ENCODE results near the gene SORCS2.

The SORCS2 gene

DNA sequence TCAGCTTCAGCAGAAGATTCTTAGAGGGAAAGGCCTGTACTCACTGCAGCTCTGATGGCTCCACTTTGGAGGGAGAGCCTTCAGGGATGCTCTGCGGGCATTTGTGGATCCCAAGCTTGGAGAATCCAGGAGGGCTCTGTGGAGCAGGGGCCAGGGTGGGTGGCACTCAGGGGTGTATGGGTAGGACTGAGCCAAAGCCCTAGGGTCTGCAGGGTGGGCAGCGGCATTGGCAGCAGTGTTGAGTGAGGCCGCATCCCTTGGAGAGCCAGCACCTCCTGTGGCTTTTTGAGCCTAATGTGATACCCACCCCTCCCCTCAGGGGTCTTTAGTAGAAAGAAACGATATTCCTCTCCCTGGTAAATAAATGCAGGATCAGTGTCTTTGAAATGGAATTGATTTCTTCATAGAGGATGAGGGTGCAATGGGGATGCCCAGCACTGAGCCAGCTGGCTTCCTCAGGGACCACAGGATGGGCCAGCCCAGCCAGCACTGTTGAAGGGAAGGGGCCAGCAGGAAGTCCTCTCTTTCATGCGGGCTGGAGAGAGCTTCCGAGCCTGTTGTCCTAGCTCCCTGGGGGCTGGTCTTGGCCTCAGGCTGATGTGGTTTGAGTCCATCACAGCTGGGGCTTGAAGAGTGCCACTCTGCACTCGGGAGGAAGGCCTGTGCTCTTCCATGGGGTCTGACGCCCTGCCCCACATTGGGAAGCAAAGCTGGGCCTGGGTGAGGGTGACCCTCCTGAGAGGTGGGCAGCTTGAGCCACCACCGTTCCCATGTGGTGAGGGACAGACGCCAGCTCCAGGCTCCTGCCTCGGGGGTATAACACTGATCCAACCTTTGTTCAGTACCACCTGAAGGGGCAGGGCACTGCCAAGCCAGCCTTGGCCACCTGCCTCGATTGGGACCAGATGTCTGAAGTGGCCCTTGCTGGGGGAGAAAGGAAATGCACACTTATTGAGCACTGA is 192.9 kb downstream of the SORCS2 start:
- no peak for DNase-seq

DNA sequence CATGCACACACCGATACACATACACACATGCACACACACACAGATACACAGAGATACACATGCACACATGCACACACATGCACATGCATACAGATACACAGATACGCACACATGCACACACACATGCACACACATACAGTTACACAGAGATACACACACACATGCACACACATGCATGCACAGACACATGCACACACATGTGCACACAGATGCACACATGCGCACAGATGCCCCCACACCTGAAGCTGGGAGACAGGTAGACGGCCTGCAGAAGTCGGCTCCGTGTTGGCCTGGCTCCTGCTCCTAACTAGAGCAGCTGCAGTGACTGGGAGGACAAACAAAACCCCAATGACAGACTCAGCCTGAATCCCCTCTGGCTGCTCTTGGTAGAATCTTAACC is 195.6 kb downstream of the SORCS2 start:
- DNase-seq = no peak

DNA sequence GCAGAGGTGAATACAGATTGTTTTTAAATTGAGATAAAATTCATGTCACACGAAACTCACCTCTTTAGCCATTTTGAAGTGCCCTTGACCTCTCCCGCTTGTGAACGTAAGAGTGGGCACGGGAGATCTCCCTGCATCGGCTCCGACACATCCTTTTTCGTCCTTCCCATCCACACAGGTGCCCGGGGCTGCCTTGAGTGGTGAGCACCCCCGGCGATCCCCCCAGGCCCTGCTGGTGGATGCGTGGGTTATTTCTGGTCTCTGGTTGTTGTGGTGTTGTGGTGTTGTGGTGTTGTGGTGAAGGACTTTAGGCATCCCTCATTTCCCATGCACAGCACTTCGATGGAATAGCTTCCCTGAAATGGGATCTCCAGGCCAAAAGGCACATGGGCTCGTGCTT is 196.3 kb downstream of the SORCS2 start:
- DNase-seq = no peak

DNA sequence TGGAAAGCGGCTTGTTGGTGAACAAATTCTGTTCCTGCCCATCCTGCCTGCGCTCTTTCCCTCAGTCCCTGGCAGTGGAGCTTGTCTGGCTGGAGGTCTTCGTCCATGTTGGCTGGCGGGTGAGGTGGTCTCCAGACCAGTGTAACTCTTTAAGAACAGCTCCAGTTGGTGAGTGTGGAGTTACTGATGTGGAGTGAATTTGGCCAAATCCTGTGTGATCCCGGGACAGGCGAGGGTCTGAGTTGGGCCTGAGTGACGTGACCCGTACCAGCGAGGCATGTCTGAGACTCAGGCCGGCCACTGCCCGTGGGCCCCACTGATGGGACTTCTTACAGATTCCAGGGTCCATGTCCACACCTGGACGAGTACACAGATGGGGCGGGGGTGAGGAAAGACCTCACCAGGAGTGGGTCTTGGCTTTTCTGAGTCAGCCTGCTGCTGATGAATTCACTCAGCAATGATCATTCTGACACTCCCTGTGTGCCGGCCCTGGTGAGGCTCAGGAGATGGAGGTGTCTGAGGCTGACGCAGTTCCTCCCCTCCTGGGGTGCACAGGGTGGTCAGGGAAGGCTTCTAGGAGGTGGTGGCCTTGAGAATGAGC is 196.9 kb downstream of the SORCS2 start:
- no peak for DNase-seq

DNA sequence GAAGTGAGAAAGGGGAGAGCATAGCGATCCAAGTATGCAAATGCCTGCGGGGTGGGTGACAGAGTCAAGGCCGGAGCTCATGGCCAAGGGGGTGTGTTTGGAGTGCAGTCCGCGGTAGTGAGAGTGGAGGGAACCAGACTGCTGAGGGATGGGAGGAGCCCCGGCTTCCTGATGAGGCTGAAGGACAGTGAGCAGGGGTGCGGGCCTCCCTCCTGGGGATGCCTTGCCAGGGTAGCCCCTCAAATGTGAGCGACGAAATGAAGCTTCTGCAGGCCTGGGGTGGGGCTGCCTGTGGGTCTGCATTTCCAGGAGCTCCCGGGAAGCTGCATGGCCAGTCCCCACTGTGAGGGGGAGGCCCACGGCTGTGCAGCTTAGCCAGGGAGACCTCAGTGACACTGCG is 197.4 kb downstream of the SORCS2 start:
- DNase-seq = no peak

DNA sequence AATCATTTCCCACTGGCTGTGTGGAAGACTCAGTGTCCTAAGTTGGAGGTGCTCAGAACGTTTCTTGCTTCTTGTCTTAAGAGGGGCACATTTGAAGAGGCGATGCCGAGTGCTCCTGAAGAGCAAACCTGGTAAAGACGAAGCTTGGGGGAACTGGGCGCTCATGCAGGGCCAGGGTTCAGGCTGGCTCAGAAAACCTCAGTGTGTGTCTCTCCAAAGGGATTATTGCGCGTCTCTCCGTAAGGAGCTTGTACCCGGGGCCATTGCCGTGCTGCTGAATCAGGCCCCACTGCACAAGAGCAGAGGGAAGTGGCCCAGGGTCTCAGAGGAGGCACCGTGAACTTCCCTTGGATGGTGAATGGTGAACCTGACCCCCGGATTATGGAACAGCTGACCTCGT is 198.0 kb downstream of the SORCS2 start:
- DNase-seq = no peak

DNA sequence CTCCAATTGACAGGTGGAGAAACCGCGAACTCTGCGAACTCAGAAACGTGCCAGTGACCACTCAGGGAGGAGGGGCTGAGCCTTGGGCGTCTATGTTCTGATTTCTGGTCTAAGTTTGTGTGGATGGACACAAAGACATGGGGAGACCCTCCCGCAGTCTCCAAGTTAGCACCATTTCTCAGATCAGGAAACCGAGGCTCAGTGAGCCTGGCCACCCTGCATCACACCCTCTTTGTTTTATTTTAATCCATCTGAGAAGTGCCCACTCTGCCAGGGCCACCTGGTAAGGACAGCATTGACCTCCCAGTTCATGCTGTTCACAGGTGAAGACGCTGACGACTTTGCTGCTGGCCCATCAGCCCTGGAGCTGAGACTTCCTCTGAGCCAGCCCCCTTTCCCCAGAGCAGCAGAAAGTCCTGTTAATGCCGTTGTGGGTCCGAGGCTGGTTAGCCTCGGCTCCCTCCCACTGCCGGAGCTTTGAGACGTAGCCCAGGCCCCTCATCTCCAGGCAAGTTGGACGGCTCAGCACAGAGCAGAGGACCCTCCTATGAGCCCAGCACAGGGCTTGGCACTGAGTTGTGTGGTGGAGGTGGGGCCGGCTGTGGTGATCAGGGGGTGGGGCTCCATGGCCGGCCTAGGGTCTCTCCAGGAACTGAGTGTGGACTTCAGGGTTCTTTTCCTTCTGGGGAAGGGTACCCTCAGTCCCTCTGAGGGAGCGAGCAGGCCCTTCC is 198.7 kb downstream of the SORCS2 start:
- no peak for DNase-seq

DNA sequence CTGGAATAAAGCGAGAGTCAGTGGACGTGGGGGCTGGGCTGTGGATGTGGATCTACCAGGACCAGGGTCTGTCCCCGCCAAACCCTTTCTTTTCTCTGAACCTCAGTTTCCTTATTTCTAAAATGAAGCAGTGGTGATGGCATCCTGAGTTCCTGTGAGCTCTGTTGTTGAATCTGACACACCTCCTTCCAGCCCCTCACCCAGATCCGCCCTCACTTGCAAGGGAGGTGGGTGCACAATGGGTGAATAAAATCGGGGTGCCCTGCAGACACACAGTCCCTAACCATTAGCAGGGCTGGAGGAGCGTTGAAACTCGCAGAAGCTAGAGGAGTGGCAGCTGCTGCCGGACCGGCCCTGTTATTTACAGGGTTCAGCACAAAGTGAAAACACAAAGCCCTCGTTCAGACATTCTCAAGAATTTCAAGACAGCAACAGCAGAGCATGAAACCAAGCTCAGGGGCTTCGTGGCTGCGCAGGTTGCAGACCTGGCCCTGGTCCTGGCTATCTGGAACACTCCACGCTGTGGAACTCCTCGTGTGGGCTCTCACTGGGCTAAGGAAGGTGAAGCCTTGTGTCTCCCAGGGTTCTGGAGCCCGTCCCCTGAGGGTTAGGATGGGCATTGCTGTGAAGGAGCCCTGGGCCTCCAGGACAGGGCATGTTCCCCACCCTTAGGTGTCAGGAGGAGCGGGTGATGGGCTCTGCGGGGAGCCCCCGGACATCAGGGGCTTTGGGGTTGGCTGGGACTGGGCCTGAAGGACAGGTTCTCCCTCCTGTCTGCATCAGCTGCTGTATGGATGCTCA is 199.5 kb downstream of the SORCS2 start:
- no peak for DNase-seq

DNA sequence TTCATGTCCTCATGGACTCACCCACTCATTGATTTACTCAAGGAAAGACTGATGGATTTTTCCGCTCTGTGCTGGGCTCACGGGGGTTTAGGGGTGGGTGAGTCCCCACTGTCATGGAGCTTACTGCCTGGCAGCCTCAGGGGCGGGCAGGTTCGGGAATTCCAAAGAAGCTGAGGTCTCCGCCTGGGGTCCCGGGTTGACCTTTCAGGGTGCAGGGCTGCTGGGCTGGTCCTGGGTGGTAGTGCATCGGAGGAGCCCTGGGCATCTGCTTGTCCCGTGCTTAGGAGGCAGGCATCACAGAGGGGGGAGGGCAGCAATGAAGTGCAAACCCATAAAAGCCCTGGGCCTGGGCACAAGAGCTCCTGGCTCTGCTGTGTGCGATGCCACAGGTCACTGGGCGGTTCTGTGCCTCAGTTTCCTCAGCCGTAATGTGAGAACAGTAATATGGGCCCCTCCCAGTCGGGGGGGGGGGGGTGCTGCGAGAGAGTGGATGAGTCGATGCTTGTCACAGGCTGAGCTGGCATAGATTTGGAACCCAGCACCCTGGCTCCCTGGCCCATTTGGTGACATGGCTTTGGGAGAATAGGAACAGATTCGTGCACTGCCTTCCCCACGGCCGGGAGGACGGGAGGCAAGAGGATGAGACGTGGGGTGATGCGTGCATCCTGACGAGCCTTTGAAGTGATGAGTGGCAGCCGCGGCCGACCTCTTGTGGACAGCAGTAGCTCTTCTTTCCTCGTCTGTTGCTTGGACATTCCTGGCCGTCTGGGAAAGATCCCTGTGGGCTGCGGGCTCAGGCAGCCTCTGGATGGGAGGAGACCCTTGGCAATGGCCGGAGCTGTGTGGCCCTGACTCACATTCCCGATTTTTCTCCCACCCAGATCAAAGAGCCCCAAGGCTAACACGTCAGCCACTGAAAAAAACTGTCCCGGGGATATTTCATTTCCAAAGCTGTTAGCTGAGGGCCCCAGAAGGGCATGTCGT is 200.4 kb downstream of the SORCS2 start:
- DNase-seq = no peak

DNA sequence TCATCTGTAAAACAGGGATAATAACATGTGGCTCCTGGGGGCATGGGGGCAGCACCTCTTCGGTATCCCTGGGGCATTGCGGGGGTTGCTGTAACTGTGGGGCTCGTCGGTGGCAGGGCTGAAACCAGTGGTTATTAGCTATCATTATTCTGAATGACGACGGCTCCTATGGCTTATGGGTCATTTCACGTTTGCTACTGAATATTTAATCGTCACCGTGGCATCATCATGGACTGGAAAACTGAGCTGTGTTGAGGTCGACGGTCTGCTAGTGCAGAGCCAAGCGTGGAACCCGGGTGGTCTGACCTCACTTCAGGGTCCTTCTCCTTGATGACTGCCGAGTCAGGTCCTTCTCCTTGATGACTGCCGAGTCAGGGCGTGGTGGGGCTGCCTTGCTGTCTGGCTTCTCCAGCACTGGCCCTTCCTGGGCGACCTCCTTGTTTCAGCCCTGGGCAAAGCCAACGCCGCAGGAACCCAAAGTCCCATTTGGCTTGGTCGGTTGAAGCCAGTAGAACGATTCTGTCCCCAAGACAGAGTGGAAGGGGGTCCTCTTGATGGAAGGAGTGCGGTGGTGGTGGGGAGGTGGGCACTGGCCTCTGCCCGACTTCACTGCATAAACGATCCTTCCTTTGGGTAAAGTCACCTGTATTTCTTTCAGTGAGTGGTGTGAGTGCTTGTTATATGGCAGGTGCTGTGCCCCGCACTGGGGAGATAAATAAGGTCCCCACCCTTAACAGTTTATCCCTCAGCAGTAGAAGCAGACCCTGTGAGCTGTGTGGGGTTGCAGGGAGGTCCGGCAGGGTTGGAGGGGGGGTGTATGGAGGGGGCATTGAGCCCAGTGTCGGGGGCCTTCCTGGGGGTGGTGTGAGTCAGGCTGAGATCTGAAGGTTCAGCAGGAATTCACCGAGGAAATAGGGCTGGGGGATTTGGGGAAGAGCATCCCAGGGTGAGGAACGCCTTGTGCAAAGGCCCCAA is 201.6 kb downstream of the SORCS2 start:
- no peak for DNase-seq

DNA sequence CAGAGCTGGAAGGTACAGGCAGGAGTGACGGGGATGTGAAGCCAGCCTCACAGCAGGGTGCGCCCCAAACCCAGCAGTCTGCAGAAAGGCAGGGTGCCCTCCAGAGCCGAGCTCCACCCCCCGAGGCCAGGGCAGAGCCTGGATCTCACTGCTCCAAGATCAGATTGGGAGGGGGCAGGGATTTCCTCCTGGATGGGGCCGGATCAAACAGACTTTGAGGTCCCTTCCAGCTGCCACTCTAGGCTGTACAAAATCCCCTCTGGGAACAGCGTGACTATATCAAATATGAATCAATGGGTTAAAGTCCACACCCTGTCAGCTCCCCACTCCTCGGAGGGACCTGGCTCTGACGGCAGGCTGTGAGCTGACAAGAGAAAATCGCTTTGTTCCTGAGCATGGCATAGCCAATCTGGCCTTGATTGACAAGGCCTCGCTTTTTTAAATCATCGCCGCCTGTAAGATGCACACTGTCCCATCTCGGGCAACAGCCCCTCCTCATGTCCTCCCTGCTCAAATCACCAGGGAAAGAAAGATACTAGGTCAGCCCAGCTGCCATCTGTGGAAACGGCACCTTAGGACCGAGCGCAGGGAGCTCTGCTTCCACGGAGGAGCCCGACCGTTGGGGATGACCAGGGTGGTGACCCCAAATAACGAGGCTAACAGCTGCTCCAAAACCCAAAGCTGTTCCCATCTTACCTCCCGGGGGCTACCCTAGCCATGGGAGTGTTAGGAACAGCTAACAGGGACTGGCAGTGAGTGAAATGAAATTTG is 202.5 kb downstream of the SORCS2 start:
- no peak for DNase-seq

DNA sequence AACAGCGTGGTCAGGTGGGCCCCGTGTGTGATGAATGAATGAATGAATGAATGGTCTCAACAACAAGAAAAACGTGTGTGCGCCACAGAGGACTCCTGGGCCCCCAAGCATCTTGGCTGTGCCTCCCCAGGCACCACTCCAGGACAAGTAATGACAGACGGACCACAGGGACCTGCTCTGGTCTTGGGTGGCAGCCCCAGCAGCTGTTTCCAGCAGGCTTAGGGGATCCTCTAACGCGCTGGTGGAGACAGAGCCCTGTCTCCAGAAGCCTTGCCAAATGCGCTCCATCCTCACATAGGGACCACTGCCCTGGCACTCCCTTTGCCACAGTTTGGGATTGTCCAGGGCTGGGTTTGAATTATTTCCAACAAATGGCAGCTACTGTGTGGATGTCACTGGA is 203.3 kb downstream of the SORCS2 start:
- no peak for DNase-seq

DNA sequence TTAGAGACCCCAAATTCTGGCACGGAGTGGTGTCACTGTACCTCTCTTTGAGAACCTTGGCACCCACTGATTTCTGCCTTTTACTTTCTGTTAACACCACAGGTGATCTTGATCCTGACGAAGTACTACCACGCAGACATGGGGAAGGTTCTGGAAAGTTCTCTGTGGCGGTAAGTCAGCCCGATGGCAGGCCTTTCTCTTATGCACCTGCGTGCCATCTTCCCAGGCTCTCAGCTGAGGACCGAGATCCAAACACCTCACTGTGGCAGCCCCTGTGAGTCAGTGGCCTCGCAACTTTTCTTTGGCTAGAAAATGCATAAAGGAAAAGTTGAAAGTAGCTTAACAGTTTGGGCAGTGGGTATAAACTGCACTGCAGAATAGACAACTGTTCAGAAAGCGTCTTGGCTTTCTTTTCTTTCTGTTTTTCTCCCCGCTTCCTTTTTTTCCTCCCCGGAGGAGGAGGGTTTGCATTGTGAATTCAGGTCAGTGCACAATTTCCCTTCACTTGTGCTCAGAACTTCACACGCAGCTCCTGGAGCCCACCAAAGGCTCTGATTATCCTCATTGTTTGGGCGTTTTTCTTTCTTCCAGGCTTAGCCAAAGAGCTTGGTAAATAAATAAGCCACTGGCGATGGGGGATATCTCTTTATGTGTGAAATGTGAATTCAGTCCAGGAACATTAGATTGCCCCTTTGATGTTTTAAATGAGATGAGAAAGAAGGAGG is 204.0 kb downstream of the SORCS2 start:
- no peak for DNase-seq

DNA sequence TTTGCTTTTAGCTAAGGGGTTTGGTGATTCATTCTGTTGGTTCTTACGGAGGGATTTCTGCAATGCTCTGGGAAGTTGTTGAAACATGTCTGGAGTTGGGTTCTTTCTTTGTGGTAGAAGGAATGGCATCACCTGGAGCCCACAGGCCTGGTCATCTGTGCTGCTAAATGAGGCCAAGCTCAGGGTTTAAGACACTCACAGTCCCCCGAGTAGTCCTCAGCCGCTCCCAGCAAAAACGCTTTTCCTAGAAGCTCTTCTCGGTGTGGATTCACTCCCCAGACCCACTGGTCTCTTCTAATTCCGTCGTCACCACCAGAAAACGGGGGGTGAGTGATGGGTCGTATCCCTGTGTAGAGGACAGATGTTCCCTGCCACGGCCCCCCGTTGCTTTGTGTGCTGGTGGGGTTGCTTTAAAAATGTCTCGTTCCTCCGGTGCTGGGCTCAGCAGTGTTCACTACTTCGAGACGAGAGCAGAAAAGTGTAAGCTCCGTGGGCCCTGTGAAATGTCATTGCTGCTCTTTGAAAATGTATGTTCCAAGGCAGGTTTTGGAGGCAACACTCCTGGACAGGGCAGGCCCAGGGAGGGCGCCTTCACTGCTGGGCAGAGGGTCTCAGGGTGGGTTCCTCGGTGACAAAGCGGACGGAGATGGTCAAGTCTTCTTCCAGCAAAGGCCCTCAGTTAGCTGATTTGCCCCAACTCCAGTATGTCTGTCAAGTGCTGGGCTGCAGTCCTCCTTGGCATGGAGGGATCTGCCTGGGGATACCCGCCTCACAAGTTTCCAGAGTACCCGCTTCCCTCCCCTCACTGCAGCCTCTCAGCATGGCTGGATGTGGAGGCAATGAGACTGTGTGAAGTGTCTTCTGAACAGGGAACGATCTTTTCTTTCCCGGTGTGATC is 205.1 kb downstream of the SORCS2 start:
- DNase-seq = no peak

DNA sequence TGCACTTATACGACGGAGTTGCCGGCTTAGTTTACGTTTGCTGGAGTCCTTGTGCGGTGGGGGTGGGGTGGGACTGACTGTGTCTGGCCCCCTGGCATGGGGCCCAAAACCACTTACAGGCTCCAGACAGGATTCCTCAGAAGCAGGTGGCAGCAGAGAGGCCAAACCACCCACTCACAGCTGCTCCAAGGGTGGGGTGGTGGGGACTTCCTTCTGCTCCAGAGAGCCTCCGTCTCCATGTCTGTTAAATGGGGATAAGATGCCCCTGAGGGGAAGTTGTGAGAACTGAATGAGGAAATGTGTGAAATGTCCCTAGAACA is 205.7 kb downstream of the SORCS2 start:
- peak in 4 of 58 donors; percentile 25 to 34 (median 28) for DNase-seq

DNA sequence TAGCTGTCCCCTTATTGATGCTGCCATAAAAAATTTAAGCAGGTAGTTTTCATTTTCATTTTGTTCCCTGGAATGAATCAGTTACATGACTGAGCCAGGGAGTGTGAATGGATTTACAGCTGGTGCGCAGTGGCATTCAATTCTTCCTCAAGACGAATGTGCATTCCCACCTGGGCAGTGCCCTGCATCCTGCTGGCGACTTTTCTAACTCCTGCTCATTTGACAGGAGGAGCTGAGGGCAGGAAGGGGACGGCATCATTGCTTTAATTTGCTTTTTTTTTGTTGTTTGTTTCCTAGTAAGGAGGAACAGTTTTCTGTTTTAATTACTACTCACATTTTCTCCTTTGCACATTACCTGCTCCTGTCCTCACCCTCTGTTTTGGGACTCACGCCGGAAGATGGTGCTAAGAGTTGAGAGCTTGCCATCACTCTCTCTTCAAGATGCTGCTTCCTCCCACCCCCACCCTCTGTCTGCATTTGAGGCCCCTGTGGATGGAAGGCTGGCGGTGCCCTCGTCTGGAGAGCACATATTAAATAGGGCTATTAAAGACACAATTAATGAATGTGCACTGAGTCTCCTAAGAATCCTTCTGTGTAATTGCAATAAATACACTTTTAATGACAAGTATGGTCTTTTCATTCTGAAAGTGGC is 206.6 kb downstream of the SORCS2 start:
- DNase-seq = no peak
